ENCODE results near the gene SMPD4. TPM values are rescaled to one million over a fixed set of nuclear protein-coding genes. Genes with fewer than 3 reads are reported as not detected.
"Not testable (repeated sequence)": the region's sequence is repeated elsewhere in the genome, so short reads cannot be mapped to it uniquely, and the experiment has no call there.

The SMPD4 gene
- total RNA-seq, 1 experiment from 2014 or later = 50.6 TPM

DNA sequence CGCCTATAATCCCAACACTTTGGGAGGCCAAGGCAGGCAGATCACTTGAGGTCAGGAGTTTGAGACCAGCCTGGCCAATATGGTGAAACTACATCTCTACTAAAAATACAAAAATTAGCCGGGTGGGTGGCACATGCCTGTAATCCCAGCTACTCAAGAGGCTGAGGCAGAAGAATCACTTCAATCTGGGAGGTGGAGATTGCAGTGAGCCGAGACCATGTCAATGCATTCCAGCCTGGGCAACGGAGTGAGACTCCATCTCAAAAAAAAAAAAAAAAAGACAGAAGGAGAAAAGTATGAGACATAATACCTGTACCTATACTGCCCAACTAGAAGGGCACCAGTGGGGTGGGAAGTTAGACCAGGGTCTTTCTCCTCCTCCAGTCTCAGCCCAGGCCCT, 22.0 kb downstream of the SMPD4 start:
- DNase-seq (ENCODE audit: low read depth) = not testable (repeated sequence)

- DNase-seq (ENCODE audit: low read depth) = no peak
These were observed 22.8 kb downstream of the SMPD4 start for GRCh38 chr2:130158631-130159030.

DNA sequence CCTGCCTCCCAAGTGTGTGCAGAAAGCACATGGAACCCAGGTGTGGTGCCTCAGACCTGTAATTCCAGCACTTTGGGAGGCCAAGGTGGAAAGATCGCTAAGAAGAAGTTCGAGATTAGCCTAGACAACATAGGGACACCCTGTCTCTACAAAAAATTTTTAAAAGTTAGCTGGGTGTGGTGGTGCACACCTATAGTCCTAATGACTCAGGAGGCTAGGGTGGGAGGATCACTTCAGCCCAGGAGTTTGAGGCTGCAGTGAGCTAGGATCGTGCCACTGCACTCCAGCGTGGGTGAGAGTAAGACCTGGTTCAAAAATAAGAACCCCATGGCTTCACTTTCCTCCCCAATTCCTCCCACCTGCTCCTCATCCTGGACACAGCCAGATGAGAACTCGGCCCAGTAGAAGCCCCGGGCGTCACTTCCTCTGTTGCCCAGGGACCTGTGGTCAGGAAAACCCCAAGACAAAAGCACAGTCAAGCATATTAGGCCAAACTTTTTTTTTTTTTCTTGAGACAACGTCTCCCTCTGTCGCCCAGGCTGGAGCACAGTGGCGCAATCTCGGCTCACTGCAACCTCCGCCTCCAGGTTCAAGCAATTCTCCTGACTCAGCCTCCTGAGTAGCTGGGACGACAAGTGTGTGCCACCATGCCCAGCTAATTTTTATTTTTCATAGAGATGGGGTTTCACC, 23.4 kb downstream of the SMPD4 start:
- DNase-seq (ENCODE audit: low read depth) = not testable (repeated sequence)

DNA sequence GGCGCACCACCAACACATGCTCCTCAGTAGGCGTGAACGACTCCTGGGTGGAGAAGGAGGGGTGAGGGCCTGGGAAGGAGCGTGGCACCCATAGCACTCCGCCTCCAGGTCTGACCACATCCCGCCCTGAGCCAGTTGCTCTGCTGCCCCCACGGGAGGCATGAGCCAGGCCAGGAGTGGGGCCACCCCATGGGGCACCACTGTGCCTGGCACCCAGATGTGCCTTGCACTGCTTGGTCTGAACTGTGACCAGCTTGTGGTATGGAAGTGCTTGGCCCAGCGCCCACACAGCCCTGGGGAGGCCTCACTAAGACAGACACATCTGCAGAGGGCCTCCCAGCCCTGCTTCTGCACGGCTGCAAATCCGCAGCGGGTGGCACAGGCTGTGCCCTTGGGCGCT, 24.0 kb downstream of the SMPD4 start:
- DNase-seq (ENCODE audit: low read depth) = not testable (repeated sequence)

DNA sequence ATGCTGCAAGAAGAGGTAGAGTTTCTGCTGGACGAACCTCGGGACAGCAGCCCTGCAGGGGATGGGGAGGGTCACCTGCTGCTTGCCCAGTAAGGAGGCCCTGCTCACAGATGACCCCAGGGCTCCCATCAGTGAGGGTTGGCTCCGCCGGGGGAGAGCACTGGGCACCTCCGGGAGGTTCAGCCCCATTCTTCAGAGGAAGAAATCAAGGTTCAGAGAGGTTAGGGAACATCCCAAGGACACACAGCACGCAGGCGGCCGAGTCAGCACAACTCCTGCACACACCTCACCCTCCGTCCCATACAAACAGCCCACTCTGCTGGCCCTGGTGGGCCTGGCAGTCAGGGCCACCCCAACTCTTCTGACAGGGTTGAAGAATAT, 24.8 kb downstream of the SMPD4 start:
- DNase-seq (ENCODE audit: low read depth) = no peak

DNA sequence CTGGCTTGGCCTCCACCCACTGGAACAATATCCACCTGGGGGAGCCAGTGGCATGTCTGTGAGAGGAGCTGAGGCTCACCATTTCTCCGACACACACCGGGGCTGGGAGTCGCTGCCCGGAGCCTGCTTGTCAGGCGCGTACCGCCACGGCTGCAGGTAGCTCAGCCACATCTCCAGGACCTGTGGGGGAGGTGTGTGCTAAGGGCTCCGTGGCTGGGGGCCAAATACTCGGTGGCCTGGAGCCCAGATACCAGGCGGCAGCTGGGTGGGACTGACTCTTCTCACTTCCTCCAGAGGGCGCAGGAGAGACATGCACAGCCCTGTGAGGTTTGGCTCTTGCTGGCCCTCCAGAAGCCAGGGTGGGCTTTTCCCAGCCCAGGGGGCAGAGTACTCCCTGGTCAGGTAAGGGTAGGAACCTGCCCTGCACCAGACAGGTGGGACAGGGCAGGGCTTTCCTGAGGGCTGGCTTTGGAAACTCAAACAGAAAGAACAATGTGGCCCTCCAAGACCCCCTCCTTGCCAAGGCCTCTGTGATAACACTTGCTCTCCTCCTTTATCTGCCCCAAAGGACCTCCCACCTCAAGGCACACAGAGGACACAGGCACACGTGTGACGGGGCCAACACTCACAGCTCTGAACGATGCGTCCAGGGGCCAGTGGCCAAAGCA, 25.3 kb downstream of the SMPD4 start:
- DNase-seq (ENCODE audit: low read depth) = peak; percentile 49

GRCh38 chr2:130154773-130155765, 26.3 kb downstream of the SMPD4 start:
- DNase-seq (ENCODE audit: low read depth) = no peak

GRCh38 chr2:130154423-130154770, 27.0 kb downstream of the SMPD4 start:
- not testable (repeated sequence) for DNase-seq (ENCODE audit: low read depth)

DNA sequence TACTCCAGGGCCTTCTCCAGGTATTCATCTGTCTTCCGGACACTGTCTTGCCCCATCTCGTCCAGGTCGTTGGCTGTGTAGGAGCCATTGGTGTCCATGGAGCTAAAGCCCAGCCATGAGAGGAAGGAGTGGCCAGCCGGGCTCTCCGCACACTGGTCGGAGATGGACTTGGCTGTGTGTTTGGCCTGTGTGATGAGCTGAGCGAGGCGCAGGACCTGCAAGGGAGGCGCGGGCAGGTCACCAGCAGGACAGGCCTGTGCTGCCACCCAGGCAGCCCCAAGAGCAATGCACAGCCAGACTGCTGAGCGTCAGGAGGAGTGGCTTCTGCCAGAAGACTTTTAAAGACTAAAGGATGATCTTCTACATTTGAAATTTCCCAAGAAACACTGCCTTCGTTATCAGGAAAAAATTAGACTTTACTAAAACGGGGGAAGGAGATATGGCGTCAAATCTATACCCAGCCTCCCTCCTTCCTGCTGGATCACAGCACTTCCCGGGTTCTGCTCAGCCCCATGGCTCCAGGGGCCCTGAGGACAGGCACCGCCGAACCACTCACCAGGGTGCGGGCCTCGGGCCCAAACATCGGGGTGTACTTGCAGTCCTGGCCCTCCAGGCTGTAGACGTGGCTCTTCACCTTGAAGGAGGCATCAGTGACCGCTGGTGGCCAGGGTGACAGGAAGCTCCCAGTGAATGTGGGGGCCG, 27.5 kb downstream of the SMPD4 start:
- DNase-seq (ENCODE audit: low read depth) = not testable (repeated sequence)

DNA sequence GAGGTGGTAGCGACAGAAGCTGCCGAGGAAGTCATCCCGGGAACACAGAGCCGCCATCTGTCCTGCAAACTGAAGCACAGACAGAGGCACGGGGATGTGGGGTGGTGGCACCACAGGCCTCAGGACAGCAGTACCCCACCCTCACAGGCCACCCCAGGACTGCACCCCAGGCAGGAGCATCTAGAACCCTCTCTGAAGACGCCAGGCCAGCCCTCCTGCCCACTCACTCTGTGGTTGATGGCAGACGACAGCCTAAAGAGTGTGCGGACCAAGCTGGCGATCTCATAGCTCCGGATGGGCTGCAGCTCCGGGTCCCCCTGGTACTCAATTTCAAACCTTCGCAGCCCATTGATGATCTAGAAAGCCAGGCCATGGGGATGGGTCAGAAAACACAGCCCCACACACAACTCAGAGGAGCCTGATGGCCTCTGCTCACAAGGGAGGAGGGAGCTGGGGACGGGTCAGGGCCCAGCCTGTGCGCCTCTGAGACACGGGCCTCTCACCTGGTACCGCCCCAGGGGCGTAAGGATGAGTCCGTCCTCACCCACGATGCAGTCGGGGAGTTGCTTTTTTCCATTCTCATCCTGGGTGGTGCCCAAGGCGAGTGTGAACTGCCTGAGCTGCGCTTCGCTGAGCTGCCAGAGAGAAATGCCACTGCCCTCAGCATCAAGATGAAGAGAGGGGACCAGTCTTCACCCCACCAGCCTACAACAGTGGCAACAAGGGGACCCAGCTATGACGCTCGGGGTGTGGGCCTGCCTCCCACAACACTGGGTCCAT, 28.4 kb downstream of the SMPD4 start:
- no peak for DNase-seq (ENCODE audit: low read depth)

GRCh38 chr2:130152136-130152815, 29.1 kb downstream of the SMPD4 start:
- DNase-seq (ENCODE audit: low read depth) = not testable (repeated sequence)

DNA sequence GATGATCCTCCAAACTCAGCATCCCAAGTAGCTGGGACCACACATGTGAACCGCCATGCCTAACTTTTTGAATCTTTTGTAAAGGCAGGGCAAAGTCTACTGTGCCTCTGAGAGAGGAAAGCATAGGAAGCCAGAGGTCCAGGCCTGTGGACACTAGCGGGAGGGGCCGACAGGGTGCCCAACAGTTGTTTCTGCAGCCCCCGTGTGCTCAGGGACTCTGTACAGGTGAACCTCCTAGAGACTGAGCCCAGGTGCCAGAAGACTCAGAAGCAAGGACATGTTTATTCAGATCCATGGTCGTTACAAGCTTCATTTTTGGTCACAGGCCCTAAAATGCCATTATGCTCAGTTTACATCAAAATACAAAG, 30.3 kb downstream of the SMPD4 start:
- DNase-seq (ENCODE audit: low read depth) = not testable (repeated sequence)

GRCh38 chr2:130150181-130151144, 30.9 kb downstream of the SMPD4 start:
- no peak for DNase-seq (ENCODE audit: low read depth)

DNA sequence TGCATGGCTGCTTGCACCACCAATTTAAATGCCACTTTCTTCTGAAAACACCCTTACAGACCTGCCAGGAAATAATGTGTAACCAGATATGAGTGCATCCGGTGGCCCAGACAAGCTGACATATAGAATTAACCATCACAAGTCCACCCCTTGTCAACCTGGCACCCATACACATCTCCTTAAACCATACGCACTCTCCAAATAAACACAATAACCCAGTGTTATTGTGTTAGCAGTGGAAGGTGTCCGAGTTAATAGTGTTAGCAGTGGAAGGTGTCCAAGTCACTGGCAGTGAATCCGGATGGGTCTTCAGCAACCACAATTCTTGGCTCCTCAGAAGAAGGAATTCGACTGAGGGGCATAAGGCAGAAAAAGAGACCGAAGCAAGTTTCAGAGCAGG, 32.9 kb downstream of the SMPD4 start:
- not testable (repeated sequence) for DNase-seq (ENCODE audit: low read depth)

DNA sequence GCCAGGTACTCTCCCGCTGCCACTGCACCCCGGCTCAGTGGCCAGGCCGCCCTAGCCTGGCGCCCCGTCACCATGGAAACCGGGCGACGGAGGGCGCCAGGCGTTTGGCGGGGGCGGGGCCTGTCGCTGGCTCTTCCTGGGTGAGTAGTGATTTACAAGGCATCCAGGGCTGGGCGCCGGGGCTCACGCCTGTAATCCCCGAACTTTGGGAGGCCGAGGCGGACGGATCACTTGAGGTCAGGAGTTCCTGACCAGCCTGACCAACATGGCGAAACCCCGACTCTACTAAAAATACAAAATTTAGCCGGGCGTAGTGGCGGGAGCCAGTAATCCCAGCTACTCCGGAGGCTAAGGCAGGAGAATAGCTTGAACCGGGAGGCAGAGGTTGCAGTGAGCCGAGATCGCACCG, 36.4 kb downstream of the SMPD4 start, which contains the start of gene CCDC74B:
TSS of gene CCDC74B (minus strand) at position 107 of the 409 bp plus-strand sequence. CDS start 116 bp downstream, outside the sequence.
- DNase-seq (ENCODE audit: low read depth) = peak; percentile 32

DNA sequence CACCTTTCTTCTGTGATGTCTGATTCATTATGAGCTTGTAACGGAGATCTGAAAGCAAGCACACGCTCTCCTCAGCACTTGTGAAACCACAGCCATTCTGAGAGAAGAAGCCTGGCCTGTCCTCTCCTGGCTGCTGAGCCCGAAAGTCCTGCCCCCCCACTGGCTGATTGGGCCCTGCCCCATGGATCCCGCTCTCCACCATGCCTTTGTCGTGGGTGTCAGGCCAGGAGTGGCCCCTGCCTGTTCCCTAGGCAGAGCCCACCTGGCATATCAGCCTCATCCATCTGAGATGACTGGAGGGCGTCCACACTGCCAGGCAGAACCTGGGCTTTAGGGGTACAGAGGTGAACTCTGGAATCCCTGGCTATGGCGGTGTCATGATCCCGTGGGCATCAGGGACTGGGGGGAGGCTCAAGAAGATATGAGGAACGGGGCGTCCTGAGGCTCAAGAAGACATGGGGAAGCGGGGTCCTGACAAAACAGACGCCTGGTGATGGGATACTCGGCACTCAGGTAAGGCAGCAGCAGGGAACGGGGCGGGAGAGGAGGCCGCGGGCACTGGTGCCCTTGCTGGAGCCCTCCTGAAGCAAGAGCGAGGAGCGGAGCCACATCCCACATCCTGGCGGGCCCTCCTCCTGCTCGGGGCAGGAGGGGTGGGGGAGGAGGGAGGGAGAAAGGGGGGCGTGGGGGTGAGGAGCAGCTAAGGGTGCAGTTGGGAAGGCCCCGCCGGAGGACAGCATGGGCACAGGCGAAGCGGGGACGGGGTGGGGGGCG, 37.9 kb downstream of the SMPD4 start:
- DNase-seq (ENCODE audit: low read depth) = not testable (repeated sequence)

- DNase-seq (ENCODE audit: low read depth) = not testable (repeated sequence)
These were observed 38.8 kb downstream of the SMPD4 start for GRCh38 chr2:130142396-130143265.
